K562 (cell line): Measurements from ENCODE around the gene ANKRD13A. TPM values are rescaled to one million over a fixed set of nuclear protein-coding genes. Genes with fewer than 3 reads are reported as not detected.

Experiments used
- DPF2 ChIP-seq: fragments of 450-650 bp; IDR thresholded peaks from 2 replicates; pipeline ENCODE4 v1.6.1; 2016
- FOXP1 ChIP-seq: sonication (generic); formaldehyde crosslinking; IDR thresholded peaks from 2 replicates; pipeline ENCODE4 v1.8.0; 2022; ENCODE audit warnings: mild to moderate bottlenecking, missing genetic modification reagents
- MEIS2 ChIP-seq: fragments of 450-650 bp; IDR thresholded peaks from 2 replicates; pipeline ENCODE4 v1.6.1; 2014; ENCODE audit warnings: mild to moderate bottlenecking; ENCODE audit not compliant: partially characterized antibody
- MGA ChIP-seq: fragments of 450-650 bp; IDR thresholded peaks from 2 replicates; pipeline ENCODE4 v1.6.1; 2016; ENCODE audit warnings: mild to moderate bottlenecking, moderate library complexity
- PTRF ChIP-seq: fragments of 450-650 bp; IDR thresholded peaks from 2 replicates; pipeline ENCODE4 v1.6.1; 2016; ENCODE audit warnings: mild to moderate bottlenecking, missing genetic modification characterization, missing compliant biosample characterization
- RNF2 ChIP-seq: sonication (generic); IDR thresholded peaks from 2 replicates; pipeline ENCODE4 v1.6.1; 2016
- VEZF1 ChIP-seq: fragments of 200-800 bp; sonication (Bioruptor generic); IDR thresholded peaks from 2 replicates; pipeline ENCODE4 v1.6.1; 2017; ENCODE audit warnings: missing genetic modification characterization, missing compliant biosample characterization
- polyA plus RNA-seq, 8 experiments: library from polyadenylated mRNA; depleted of rRNA in 4 of 8; stranded (reverse) in 5 of 8; unstranded in 3 of 8; fragments of >200 nt; fragmentation: Nextera tagmentation in 2 of 8; fragmentation: Illumina TruSeq in 1 of 8; extraction: Ambion mirVana in 2 of 8; extraction: Trizol in 1 of 8; gene quantifications; 2 replicates each; pipeline versions ENCODE4 v1.2.1 to v1.2.3, GENCODE V29; 2011 to 2014; ENCODE audit warnings: inconsistent platforms in 1 of 8, missing spikeins in 1 of 8
- total RNA-seq, 7 experiments: library from RNA; depleted of rRNA in 6 of 7; stranded (reverse); fragments of >200 nt in 6 of 7; fragmentation: Illumina TruSeq in 2 of 7; extraction: Trizol in 2 of 7; gene quantifications; 2 replicates each; pipeline versions ENCODE4 v1.2.1 to v1.2.3, GENCODE V29; 2011 to 2021; ENCODE audit warnings: low replicate concordance in 1 of 7

Gene ANKRD13A
- total and polyA plus RNA-seq, 9 of the 15 experiments (the other 6 are each of a cell fraction or from before 2014, with no cell fraction given): 5.0 to 55.0 (median 41.5) TPM

DNA sequence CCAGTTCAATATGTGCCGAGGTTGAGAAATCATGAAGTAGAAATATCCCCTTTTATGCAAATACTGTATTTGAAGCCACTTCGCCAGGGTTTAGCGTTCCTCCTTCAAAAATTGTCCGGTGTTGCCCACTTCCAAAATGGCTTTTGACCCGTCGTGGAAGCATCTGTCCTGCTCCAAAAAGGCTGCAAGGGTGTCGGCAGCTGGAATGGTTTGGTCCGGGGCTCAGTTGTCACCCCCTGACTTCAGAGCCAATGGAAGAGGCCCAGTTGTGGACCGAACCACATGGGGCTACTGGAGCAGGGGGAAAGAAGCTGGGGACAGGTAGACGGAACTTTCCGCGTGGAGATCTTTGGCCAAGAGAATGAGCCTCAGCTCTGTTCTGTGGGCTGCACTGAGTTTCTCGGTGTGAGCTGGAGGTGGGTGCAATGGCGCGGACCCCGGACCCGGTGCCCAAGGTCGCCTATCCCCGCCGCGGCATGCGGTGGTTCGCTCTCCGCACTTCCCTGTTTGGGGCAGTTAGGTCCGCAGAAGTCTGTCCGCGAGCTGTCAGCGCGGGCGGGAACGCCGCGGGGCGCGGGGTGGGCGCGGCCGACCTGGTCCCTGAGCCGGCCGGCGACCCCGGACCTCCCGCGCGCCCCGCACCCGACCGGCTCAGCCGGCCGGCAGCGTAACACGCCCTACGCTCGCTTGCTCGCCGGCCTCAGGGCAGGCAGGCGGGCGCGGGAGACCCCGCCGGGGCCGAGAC lies at the start of gene ANKRD13A (continued):
- peak; percentile 26 for TF ChIP-seq MEIS2
- peak; percentile 49; the same call in 1 of the 2 replicates for TF ChIP-seq DPF2
- peak; percentile 95 for TF ChIP-seq MGA
- peak; percentile 50; the same call in 1 of the 2 replicates for TF ChIP-seq VEZF1
- no peak for TF ChIP-seq PTRF
- TF ChIP-seq RNF2: peak; percentile 95
- peak; percentile 83 for TF ChIP-seq FOXP1 (CRISPR knock-in tag)
